Measurements from ENCODE around the gene HERPUD1. TPM values are rescaled to one million over a fixed set of nuclear protein-coding genes. Genes with fewer than 3 reads are reported as not detected.
A peak's percentile ranks its signal among the peaks of the same experiment; 100 is the strongest.

Gene HERPUD1
- total RNA-seq, 4 donors from 2014 or later = 143 to 274 (median 161) TPM

GRCh38 chr16:56910654-56911539 is 21.0 kb upstream of the HERPUD1 start:
- peak in 1 of 2 donors; percentile 54 for DNase-seq (ENCODE audit: low spot score in 2 of 2)
- peaks cover 0 to 54% (median 33%) of the 10 kb centered on the region in 4 donors for H3K4me1 ChIP-seq
- no peak overlapping the region for H3K4me3 ChIP-seq
- peak overlapping the region in 3 of 4 donors; percentile 65 to 82 (median 81) for H3K27ac ChIP-seq
- TF ChIP-seq POLR2A (IDR thresholded peaks at IDR 0.05) (no peak), EP300 (IDR thresholded peaks at IDR 0.05) (peak; percentile 33 to 67)
- TF ChIP-seq, protein P1, sequence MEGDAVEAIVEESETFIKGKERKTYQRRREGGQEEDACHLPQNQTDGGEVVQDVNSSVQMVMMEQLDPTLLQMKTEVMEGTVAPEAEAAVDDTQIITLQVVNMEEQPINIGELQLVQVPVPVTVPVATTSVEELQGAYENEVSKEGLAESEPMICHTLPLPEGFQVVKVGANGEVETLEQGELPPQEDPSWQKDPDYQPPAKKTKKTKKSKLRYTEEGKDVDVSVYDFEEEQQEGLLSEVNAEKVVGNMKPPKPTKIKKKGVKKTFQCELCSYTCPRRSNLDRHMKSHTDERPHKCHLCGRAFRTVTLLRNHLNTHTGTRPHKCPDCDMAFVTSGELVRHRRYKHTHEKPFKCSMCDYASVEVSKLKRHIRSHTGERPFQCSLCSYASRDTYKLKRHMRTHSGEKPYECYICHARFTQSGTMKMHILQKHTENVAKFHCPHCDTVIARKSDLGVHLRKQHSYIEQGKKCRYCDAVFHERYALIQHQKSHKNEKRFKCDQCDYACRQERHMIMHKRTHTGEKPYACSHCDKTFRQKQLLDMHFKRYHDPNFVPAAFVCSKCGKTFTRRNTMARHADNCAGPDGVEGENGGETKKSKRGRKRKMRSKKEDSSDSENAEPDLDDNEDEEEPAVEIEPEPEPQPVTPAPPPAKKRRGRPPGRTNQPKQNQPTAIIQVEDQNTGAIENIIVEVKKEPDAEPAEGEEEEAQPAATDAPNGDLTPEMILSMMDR (IDR thresholded peaks at IDR 0.05) = no peak
- H3K9me3 ChIP-seq = no peaks in the 10 kb centered on the region
- no peaks in the 10 kb centered on the region for H3K27me3 ChIP-seq
- no peaks in the 10 kb centered on the region for H3K36me3 ChIP-seq
- 73 to 76% methylated on average over 12 of the region's 12 CpGs for WGBS, 2 donors

GRCh38 chr16:56911771-56912571 is 20.0 kb upstream of the HERPUD1 start:
- no peaks in the 10 kb centered on the region for H3K27me3 ChIP-seq
- H3K4me3 ChIP-seq = no peak overlapping the region
- no peaks in the 10 kb centered on the region for H3K36me3 ChIP-seq
- peak overlapping the region in 3 of 4 donors; percentile 65 to 82 (median 81) for H3K27ac ChIP-seq
- H3K9me3 ChIP-seq = no peaks in the 10 kb centered on the region
- H3K4me1 ChIP-seq = peaks cover 0 to 65% (median 39%) of the 10 kb centered on the region in 4 donors
- peak in 1 of 2 donors; percentile 36 for DNase-seq (ENCODE audit: low spot score in 2 of 2)
- WGBS, 2 donors = 37 to 48% methylated on average over 22 of the region's 22 CpGs
- TF ChIP-seq, protein P1 (IDR thresholded peaks at IDR 0.05) = no peak
- TF ChIP-seq EP300 (IDR thresholded peaks at IDR 0.05) (peak; percentile 71 to 78), POLR2A (IDR thresholded peaks at IDR 0.05) (no peak)

GRCh38 chr16:56912746-56913708 is 18.9 kb upstream of the HERPUD1 start:
- Histone ChIP-seq H3K27me3 (no peaks in the 10 kb centered on the region), H3K4me1 (peaks cover 0 to 73% (median 42%) of the 10 kb centered on the region in 4 donors), H3K9me3 (no peaks in the 10 kb centered on the region), H3K4me3 (no peak overlapping the region), H3K36me3 (no peaks in the 10 kb centered on the region), H3K27ac (peak overlapping the region in 3 of 4 donors; percentile 36 to 81 (median 65))
- TF ChIP-seq EP300 (IDR thresholded peaks at IDR 0.05) = peak in 1 of 2 donors; percentile 36
- TF ChIP-seq, protein P1 (IDR thresholded peaks at IDR 0.05) = no peak
- WGBS, 2 donors = 58 to 62% methylated on average over 18 of the region's 18 CpGs
- DNase-seq (ENCODE audit: low spot score in 2 of 2) = peak in 1 of 2 donors; percentile 63

DNA sequence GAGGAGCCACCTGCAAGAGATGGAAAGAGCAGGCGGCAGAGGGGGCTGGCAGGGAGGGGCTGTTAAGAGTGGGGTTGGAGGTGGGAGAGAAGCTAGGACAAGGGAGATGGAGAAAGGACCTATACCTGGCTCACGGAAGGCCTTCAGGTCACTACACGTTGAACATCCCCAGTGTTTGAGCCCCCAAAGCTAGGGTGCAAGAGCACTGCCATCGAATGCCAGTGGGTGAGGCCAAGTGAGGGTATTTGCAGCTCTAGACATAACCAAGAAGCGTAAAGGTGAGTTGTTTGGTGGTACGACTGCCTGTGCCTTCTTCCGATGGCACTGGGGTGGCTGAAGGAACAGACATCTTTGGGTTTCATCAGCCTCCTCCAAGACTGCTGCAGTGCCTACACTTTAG is 17.0 kb upstream of the HERPUD1 start:
- DNase-seq (ENCODE audit: low spot score in 2 of 2) = no peak
- no peaks in the 10 kb centered on the region for H3K36me3 ChIP-seq
- peak overlapping the region; percentile 9 to 83 (median 40) for H3K27ac ChIP-seq
- TF ChIP-seq POLR2A (IDR thresholded peaks at IDR 0.05) = no peak
- 91 to 96% methylated on average over 7 of the region's 7 CpGs for WGBS, 2 donors
- no peaks in the 10 kb centered on the region for H3K9me3 ChIP-seq
- no peaks in the 10 kb centered on the region for H3K27me3 ChIP-seq
- H3K4me3 ChIP-seq = no peak overlapping the region
- H3K4me1 ChIP-seq = peaks cover 0 to 73% (median 44%) of the 10 kb centered on the region in 4 donors
